GM18520 (cell line): ENCODE measurements around the gene EXD3.

Experiments used
- ATAC-seq: cut with Tn5 transposase; IDR thresholded peaks from one replicate; pipeline ENCODE4 v1.9.1; 2021; ENCODE audit not compliant: unreplicated experiment

The EXD3 gene

GRCh38 chr9:137367506-137368430 lies 55.2 kb downstream of the EXD3 start:
- ATAC-seq: no peak

GRCh38 chr9:137366891-137367381 lies 56.0 kb downstream of the EXD3 start:
- ATAC-seq: no peak

DNA sequence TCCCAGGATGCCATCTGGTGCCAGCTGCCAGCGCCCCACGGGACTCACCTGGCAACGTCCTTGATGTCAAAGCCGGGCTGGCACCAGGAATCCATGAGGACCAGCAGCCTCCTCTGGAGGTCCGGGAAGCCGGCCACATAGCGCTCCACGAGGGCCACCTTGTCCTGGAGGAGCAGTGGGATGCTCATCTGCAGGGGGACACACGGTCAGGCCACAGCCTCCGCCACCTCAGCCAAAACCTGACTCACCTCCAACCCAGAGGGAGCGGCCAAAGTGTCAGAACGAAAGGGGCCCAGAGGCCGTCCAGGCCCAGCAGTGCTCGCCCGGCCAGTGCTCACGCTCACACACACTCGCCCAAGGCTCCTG lies 56.5 kb downstream of the EXD3 start:
- ATAC-seq: no peak

GRCh38 chr9:137365552-137366444 lies 57.2 kb downstream of the EXD3 start:
- ATAC-seq: no peak

DNA sequence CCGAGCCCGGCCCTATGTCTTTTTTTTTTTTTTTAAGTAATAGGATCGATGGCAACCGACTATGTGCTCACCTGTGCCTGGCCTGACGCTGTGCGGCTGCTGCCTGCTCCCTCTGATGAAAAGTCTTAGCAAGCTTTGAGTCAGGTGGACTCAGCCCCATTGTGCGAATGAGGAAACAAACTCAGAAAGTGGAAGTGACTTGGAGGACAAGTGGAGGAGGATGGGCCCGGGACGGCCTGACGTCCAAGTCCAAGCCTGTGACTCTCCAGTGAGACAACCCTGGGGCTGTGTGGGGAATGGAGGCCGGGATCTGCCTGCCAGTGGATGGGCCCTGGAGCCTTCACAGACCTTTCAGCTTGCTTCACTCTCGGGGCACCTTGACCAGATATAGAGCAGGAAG lies 57.9 kb downstream of the EXD3 start:
- ATAC-seq: no peak

- no peak for ATAC-seq
These were observed 63.1 kb downstream of the EXD3 start for GRCh38 chr9:137359850-137360249.

GRCh38 chr9:137358126-137358525 lies 64.8 kb downstream of the EXD3 start:
- ATAC-seq: no peak

DNA sequence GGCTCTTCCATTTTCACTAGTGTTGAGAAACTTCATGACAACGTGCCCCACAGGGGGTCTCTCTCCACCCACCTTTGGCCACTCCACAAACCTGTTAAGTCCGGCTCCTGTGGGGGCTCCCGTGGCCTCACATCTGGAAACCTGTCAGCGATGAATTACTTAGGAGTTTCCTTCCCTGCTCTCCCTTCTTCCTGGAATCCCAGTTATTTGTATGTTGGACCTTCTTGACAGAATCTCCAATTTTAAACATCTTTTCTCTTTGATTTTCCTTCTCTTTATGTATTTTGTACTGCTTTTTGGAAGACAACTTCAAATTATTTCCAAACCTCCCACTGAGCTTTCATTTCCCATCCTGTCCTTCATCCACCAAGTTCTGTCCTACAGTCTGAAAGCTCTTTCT lies 65.8 kb downstream of the EXD3 start:
- no peak for ATAC-seq

DNA sequence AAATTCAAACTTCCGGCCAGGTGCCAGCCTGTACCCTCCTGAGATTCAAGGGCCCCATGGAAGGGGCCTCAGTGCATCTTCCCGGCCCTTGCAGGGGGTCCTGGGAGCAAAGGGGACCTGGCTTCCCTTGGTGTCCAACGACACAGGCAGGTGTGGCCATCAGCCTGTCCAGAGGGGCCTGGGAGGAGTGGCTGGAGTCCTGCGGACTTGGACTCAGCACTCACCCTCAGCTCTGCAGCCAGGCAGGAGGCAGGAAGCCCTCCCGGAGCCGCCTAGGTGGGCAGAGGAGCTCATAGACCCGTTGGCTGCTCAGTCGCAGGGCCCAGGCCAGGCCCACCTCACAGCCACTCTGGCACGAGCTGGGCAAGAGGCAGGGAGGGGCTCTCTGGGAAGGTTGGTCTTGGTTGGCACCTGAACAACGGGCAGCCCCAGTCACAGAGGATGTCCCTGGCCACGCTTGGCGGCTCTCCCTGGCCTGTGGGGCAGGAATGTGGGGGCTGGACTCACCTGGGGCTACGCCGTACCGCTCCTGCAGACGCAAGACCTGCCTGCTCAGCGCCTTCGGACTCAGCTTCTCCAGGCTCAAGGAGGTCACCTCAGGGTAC lies 67.1 kb downstream of the EXD3 start:
- ATAC-seq: no peak

DNA sequence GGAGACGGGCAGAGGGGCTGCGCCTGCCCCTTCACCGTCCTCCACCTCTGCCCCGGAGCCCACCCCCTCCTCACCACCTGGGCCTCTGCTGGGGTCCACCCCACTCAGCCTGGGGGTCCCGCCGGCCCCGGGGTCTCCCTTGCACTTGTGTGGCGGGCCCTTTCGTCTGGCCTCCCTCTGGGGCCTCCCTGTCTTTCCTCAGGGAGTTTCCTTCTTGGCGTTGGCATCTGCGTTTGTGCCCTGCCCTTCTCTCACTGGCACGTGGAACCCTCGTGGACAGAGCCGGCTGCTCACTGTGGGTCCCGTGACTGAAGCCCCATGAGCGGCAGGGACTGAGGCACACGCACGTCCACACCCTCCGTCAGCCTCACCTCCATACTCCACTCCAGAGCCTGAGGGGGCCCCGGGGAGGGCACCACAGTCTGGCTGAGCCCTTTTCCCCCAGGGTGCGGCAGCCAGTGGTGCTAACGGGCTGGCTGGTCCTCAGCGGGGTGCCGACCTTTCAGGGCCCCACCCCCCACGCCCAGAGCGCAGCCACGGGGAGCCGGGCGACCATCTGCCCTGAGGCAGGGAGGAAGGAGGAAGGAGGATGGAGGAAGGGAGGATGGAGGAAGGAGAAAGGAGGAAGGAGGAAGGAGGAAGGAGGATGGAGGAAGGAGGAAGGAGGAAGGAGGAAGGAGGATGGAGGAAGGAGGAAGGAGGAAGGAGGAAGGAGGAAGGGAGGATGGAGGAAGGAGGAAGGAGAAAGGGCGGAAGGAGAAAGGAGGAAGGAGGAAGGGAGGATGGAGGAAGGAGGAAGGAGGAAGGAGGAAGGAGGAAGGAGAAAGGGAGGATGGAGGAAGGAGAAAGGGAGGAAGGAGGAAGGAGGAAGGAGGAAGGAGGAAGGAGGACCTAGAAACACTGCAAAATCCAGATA lies 67.9 kb downstream of the EXD3 start:
- ATAC-seq: no peak

DNA sequence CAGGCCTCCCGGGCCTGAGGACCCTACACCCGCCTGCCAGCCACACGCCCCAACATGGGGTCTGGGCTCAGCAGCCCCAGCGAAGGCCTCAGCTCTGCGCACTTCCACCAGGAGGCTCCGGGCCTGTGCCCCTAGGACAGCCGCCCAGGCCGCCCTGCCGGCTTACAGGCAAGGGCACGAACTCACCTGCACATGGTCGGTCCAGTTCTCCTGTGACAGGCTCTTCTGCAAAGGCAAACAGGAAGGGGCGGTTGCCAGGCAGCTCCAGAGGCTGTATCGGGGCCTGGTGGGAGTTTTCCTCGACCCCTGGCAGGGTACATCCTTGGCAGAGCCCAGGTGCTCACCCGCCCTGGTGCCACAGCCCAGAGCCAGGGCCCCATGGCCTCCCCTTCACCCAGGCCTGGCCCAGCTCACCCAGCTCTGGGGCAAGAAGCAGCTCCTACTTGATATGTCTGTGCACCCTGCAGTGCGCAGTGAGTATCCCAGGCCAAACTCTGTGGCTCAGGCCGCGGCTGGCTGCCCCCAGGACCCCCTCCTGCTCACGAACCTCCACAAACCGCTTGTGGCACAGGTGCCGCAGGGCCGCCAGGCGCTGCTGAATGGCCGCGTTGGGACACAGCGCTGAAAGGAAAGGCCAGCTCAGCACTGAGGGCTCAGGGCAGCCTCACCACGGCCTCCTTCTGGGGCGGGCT lies 68.7 kb downstream of the EXD3 start:
- ATAC-seq: no peak

- no peak for ATAC-seq
These were observed 69.5 kb downstream of the EXD3 start for GRCh38 chr9:137353223-137354152.

GRCh38 chr9:137352511-137353222 lies 70.3 kb downstream of the EXD3 start:
- ATAC-seq: no peak

DNA sequence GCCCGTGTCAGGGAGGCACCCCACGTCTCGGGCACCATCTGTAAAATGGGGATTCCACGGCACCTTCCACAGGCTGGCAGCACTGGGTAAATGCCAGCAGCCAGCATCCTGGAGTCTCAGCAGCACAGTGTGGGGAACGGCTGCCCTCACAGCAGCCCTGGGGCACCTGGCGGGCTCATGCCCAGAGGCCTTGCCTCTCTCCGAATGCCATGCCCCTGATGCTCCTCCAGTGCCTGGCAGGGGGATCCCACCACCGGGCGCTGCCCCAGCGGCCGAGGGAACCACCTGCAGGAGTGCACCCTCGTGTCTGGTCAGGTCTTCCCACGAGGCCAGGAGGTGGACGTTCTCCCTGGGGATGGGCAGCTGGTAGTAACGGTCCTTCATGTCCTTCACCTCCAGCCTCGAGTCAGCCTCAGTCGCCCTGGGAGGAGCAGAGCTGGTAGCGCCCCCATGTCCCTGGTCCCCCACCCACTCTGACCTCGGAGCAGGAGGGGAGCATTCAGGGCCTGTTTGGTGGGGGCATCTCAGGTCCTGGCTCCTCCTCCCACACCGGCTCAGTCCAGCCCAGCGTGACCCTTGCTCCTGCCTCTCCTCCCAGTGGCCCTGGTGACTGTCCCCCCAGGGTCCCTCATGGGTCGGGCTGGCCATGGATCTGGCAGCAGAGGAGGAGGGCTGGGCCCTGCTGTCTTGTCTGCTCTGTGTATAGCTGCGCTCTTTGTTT lies 71.0 kb downstream of the EXD3 start:
- ATAC-seq: no peak

DNA sequence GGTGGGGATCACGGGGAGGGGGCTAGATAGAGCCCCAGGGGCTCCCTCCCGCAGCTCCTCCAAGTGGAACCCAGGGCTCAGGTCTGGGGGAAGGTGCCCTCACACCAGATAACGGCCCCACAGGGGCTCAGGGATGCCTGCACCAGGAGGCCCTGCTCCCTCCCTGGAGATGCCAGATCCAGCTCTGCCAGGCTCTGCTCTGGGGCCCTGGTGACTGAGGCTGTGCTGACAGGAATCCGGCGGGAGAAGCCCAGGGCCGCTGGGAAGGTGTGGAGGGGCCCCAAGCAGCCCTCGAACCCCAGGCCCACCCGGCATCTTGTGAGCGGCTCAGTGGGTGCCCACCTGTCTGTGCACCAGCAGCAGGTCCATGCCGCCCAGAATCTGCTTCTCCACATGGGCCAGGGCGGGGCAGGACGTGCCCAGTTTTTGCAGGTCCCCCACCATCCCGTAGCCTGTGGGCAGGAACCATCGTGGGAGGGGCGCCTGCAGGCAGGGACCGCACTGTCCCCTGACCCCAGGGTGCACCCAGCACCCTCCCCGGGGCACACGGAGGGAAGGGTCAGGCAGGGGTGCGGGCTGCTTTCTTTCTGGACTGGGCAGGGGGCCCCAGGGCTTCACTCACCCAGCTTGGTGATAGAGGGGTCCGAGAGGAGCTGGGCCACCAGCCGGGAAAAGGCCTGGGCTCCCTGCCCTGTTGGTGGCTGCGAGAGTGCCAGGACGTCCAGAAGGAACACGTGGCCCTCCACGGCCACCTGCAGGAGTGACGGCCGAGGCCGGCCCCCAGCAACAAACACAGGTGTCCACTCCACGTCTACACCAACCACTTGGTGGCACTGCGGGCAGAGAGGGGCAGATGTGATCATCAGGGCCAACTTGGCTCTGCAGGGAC lies 72.0 kb downstream of the EXD3 start:
- no peak for ATAC-seq

DNA sequence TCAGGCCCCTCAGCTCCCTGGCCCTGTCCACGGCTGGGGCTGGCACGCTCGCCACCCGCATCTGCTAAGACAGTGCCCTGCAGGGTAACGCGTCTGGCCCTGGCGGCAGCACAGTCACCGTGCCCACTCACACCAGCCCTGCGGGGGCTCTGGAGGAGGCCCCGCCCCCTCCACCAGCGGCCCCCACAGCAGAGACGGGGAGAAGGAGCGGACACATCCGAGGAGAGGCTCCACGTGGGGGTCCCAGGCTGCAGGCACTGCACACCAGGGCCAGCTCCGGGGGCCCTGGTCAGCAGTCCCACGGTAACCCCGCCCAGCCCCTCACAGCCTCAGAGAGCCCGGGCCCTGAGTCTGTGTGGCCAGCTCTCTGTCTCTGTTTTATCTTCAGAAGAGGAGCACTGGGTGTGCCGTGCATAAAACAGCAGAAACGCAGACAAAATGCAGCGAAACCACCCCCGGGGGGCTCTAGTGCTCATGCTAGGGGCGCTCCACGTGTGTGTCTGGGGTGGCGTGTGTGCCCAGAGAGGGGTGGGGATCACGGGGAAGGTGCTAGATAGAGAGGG lies 73.4 kb downstream of the EXD3 start:
- no peak for ATAC-seq
